GM06990 (cell line): ENCODE measurements around the gene VWA8.
"Not testable (repeated sequence)": the region's sequence is repeated elsewhere in the genome, so short reads cannot be mapped to it uniquely, and the experiment has no call there.

Source experiments
- DNase-seq: peaks from one replicate; pipeline ENCODE4 v3.0.0-alpha.2; 2011; ENCODE audit not compliant: insufficient read length; ENCODE audit errors: extremely low read depth
- H3K27me3 ChIP-seq: replicated peaks from 2 replicates; pipeline ENCODE4 v1.6.0; 2011; ENCODE audit warnings: low read length; ENCODE audit not compliant: control insufficient read depth, insufficient read depth
- H3K36me3 ChIP-seq: 2 replicates; pipeline ENCODE4 v1.5.1; 2011; ENCODE audit warnings: low read length; ENCODE audit not compliant: control insufficient read depth, insufficient read depth
- H3K4me3 ChIP-seq: replicated peaks from 2 replicates; pipeline ENCODE4 v1.5.1; 2011; ENCODE audit warnings: low read depth, mild to moderate bottlenecking, control low read depth, low read length
- CTCF ChIP-seq: IDR thresholded peaks from 2 replicates; pipeline ENCODE4 v1.5.1; 2011; ENCODE audit warnings: low read length, control low read depth, mild to moderate bottlenecking, inconsistent platforms; ENCODE audit not compliant: insufficient read depth, poor library complexity, severe bottlenecking

VWA8 gene

GRCh38 chr13:41548031-41548430 lies 412.9 kb downstream of the VWA8 start:
- no peak for TF ChIP-seq CTCF
- DNase-seq: no peak
- Histone ChIP-seq H3K36me3 (no peaks in the 10 kb centered on the region), H3K27me3 (no peaks in the 10 kb centered on the region), H3K4me3 (no peak overlapping the region)

GRCh38 chr13:41547251-41548000 lies 413.5 kb downstream of the VWA8 start:
- TF ChIP-seq CTCF: no peak
- no peaks in the 10 kb centered on the region for H3K27me3 ChIP-seq
- no peaks in the 10 kb centered on the region for H3K36me3 ChIP-seq
- no peak overlapping the region for H3K4me3 ChIP-seq
- no peak for DNase-seq

DNA sequence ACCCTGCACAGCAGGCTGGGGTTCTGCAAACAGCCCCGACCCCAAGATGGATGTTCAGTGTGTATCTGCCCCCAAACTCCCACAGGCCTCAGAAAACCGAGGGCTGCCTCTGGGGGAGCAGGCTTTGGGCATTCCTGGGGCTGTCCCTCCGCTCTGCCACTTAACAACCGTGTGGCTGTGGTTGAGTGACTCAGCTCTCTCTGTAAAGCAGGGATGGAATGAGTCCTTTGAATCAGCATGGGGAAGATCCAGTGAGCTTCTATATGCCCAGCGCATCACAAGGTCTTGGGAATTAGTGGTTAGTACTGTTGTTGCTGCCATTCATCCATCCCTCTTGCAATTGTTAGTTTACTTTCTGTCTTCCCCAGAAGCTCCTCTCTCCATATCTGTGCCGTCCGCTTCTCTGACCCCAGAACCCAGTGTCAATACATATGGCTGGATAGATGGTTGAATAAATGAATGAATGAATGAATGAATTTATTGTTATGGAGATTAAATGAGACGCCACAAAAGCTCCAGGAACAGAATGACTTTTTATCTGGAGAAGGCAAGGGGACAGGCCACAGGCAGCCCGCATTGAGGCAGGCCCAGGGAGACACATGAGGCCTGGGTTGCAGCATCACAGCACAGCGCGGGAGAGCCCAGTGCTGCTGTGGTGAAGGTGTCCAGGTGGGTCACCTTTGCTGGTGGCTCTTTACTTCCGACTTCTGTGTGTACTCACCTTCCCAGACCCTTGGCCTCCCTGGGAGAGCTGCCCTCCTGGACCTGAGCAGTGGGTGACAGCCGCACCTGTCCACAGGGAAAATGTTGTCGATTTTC lies 414.3 kb downstream of the VWA8 start:
- no peak overlapping the region for H3K4me3 ChIP-seq
- no peaks in the 10 kb centered on the region for H3K27me3 ChIP-seq
- no peak for DNase-seq
- no peak for TF ChIP-seq CTCF
- no peaks in the 10 kb centered on the region for H3K36me3 ChIP-seq

DNA sequence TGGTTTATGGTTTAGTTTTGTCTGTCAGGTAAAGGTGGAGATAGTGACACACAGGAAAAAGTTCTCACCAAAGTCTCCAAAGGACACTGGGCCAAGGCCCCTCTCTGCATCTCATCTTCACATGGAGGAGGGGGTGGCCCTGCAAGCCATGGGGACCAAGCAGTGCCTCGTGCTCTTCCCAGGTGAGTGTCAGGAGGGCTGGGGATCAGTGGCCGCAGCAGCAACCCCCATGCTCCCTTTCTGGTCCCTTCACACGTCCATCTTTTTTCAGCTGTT lies 415.5 kb downstream of the VWA8 start:
- Histone ChIP-seq H3K36me3 (no peaks in the 10 kb centered on the region), H3K4me3 (no peak overlapping the region), H3K27me3 (no peaks in the 10 kb centered on the region)
- no peak for DNase-seq
- no peak for TF ChIP-seq CTCF

DNA sequence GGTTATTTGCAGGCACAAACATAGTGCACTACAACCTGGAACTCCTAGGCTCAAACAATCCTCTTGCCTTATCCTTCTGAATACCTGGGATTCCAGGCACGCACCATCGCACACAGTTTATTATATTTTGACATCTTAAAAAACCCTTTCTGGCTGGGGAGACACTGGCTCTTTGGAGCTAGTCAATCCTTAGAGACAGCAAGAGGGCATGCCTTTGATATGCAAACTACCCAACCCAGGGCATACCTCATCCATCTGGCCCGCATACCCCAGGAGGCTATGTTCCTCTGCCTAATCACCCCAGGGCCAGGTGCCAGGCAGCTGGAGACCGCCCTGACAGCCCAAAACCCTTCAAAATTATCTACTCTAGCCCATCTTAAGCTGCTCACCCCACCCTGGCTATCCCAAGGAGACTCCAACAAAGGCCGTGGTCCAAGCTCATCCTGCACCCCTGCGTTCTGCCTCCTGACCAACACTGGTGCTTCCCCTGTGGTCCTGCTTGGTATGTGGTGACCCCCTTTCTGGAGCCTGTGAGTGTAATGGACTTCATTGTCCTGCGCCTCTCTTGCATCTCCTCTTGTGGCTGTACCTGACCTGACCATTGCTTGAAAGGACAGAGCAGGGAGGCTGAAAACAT lies 417.1 kb downstream of the VWA8 start:
- Histone ChIP-seq H3K36me3 (no peaks in the 10 kb centered on the region), H3K4me3 (no peak overlapping the region), H3K27me3 (no peaks in the 10 kb centered on the region)
- DNase-seq: no peak
- TF ChIP-seq CTCF: no peak

DNA sequence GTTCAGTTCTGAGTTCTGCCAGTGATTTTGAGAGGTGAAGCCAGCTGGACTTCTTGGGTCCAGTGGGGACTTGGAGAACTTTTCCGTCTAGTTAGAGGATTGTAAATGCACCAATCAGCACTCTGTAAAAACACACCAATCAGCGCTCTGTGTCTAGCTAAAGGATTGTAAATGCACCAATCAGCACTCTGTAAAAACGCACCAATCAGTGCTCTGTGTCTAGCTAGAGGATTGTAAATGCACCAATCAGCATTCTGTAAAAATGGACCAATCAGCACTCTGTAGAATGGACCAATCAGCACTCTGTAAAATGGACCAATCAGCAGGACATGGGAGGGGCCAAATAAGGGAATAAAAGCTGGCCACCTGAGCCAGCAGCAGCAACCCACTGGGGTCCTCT lies 418.1 kb downstream of the VWA8 start:
- DNase-seq, H3K27me3 ChIP-seq, H3K36me3 ChIP-seq, H3K4me3 ChIP-seq: not testable (repeated sequence)
